ENCODE results near the gene MVP.
A peak's percentile ranks its signal among the peaks of the same experiment; 100 is the strongest.

DNA sequence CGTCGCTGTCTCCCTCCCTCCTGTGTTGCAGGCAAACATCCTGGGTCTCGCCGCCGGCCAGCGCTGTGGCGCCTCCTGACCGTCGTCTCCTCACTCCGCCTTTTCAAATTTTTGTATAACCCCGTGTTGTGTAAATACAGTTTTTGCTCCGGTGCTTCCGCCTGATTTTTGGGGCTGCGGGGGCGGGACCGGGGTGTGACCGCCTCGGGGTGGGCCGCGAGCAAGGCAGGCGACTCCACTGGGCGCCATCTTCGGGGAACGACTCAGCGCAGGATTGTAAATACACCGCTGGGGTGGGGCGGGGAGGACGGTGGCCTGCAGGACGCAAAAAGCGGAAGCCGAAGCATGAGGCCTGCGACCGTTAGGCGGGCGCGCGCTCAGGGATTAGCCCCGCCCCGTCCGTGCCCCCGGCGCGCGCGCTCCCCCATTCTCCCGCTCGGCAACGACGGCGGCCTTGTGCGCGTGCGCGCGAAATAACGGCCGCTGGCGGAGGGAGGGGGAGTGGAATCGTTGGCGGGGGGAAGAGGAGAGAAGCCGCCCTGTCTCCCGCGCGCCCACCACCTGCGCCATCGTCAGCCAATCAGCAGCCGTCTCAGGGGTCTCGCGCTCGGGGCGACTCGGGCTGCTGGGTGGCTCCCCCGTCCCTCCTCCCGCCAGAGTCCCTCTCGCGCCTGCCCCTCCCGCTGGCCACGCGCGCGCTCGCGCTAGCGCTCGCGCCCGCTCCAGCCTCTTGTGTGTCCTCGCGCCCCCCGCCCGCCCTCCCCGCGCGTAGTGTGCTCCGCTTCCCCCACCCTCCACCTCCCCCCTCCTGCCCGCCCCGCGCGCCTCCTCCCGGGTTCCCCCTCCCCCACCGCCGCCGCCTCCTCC, 14.8 kb upstream of the MVP start:
- TF ChIP-seq, protein P1, sequence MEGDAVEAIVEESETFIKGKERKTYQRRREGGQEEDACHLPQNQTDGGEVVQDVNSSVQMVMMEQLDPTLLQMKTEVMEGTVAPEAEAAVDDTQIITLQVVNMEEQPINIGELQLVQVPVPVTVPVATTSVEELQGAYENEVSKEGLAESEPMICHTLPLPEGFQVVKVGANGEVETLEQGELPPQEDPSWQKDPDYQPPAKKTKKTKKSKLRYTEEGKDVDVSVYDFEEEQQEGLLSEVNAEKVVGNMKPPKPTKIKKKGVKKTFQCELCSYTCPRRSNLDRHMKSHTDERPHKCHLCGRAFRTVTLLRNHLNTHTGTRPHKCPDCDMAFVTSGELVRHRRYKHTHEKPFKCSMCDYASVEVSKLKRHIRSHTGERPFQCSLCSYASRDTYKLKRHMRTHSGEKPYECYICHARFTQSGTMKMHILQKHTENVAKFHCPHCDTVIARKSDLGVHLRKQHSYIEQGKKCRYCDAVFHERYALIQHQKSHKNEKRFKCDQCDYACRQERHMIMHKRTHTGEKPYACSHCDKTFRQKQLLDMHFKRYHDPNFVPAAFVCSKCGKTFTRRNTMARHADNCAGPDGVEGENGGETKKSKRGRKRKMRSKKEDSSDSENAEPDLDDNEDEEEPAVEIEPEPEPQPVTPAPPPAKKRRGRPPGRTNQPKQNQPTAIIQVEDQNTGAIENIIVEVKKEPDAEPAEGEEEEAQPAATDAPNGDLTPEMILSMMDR (IDR thresholded peaks at IDR 0.05), result peak in 1 of 3 experiments; percentile 6
- TF ChIP-seq POLR2A (IDR thresholded peaks at IDR 0.05), result peak in 1 of 2 donors; percentile 92
- peak; percentile 95 to 99 for TF ChIP-seq POLR2AphosphoS5 (IDR thresholded peaks at IDR 0.05; ENCODE audit: insufficient read depth in 1 of 2, low read depth in 1 of 2)
